Measurements from ENCODE around the gene SAAL1. TPM values are rescaled to one million over a fixed set of nuclear protein-coding genes. Genes with fewer than 3 reads are reported as not detected.

Gene SAAL1
- polyA plus RNA-seq, 1 donor from 2014 or later, result 66.2 TPM

DNA sequence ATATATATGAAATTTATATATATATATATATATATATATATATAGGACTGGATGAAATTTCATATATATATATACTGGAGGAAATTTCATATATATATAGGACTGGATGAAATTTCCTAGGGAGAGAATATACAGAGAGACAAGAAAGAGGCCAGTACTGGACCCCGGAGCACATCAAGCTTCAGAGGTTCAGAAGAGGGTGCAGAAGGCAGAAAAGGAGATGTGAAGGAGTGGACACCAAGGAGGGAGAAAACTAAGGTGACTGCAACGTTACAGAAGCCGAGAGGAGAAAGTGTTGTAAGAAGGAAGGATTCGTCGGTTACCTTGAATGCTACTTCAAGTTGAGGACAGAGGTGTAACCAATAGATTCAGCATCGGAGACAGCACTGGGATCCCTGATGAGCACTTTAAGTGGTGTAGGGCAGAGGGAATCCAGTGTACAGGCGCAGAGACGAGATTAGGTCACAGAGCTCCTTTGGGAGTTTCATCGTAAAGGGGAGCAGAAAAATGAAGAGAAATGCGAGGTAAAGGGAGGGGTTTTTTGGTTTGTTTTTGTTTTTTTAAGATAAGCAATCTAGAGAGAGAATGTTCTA lies 51.3 kb downstream of the SAAL1 start:
- Histone ChIP-seq H3K9me3 (ENCODE audit: low read length) (no peaks in the 10 kb centered on the region), H3K9ac (ENCODE audit: low read length) (no peak overlapping the region), H3K27ac (ENCODE audit: low read length) (no peak overlapping the region), H3K9me2 (ENCODE audit: insufficient read depth, low read length) (no peaks in the 10 kb centered on the region), H3K79me2 (replicated peaks; ENCODE audit: insufficient read depth, low read length) (no peaks in the 10 kb centered on the region), H2AFZ (ENCODE audit: low read depth, low read length) (no peak overlapping the region), H3K4me2 (ENCODE audit: low read length) (no peak overlapping the region), H3K27me3 (ENCODE audit: insufficient read depth, low read depth, low read length) (no peaks in the 10 kb centered on the region), H4K20me1 (ENCODE audit: insufficient read depth) (no peaks in the 10 kb centered on the region), H3K36me3 (ENCODE audit: insufficient read depth, low read length) (no peaks in the 10 kb centered on the region), H3K4me3 (ENCODE audit: low read length) (no peak overlapping the region), H3F3A (ENCODE audit: insufficient read depth, low read length, poor library complexity, severe bottlenecking) (no peaks in the 10 kb centered on the region)
- TF ChIP-seq EZH2 (IDR thresholded peaks at IDR 0.05; ENCODE audit: borderline replicate concordance, insufficient read depth, low read length, poor library complexity, severe bottlenecking) (no peak), SMC3 (conservative IDR thresholded peaks at IDR 0.05; ENCODE audit: poor library complexity) (no peak), RAD21 (conservative IDR thresholded peaks at IDR 0.05) (no peak), POLR2AphosphoS5 (IDR thresholded peaks at IDR 0.05) (no peak), TAF1 (IDR thresholded peaks at IDR 0.05; ENCODE audit: low read depth) (no peak), EP300 (conservative IDR thresholded peaks at IDR 0.05; ENCODE audit: poor library complexity, severe bottlenecking) (no peak), MXI1 (conservative IDR thresholded peaks at IDR 0.05; ENCODE audit: poor library complexity, severe bottlenecking) (no peak)
- TF ChIP-seq, protein P1, sequence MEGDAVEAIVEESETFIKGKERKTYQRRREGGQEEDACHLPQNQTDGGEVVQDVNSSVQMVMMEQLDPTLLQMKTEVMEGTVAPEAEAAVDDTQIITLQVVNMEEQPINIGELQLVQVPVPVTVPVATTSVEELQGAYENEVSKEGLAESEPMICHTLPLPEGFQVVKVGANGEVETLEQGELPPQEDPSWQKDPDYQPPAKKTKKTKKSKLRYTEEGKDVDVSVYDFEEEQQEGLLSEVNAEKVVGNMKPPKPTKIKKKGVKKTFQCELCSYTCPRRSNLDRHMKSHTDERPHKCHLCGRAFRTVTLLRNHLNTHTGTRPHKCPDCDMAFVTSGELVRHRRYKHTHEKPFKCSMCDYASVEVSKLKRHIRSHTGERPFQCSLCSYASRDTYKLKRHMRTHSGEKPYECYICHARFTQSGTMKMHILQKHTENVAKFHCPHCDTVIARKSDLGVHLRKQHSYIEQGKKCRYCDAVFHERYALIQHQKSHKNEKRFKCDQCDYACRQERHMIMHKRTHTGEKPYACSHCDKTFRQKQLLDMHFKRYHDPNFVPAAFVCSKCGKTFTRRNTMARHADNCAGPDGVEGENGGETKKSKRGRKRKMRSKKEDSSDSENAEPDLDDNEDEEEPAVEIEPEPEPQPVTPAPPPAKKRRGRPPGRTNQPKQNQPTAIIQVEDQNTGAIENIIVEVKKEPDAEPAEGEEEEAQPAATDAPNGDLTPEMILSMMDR (IDR thresholded peaks at IDR 0.05; ENCODE audit: poor library complexity, severe bottlenecking), result no peak
- TF ChIP-seq, protein P2, sequence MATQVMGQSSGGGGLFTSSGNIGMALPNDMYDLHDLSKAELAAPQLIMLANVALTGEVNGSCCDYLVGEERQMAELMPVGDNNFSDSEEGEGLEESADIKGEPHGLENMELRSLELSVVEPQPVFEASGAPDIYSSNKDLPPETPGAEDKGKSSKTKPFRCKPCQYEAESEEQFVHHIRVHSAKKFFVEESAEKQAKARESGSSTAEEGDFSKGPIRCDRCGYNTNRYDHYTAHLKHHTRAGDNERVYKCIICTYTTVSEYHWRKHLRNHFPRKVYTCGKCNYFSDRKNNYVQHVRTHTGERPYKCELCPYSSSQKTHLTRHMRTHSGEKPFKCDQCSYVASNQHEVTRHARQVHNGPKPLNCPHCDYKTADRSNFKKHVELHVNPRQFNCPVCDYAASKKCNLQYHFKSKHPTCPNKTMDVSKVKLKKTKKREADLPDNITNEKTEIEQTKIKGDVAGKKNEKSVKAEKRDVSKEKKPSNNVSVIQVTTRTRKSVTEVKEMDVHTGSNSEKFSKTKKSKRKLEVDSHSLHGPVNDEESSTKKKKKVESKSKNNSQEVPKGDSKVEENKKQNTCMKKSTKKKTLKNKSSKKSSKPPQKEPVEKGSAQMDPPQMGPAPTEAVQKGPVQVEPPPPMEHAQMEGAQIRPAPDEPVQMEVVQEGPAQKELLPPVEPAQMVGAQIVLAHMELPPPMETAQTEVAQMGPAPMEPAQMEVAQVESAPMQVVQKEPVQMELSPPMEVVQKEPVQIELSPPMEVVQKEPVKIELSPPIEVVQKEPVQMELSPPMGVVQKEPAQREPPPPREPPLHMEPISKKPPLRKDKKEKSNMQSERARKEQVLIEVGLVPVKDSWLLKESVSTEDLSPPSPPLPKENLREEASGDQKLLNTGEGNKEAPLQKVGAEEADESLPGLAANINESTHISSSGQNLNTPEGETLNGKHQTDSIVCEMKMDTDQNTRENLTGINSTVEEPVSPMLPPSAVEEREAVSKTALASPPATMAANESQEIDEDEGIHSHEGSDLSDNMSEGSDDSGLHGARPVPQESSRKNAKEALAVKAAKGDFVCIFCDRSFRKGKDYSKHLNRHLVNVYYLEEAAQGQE (IDR thresholded peaks at IDR 0.05; ENCODE audit: borderline replicate concordance), result no peak

DNA sequence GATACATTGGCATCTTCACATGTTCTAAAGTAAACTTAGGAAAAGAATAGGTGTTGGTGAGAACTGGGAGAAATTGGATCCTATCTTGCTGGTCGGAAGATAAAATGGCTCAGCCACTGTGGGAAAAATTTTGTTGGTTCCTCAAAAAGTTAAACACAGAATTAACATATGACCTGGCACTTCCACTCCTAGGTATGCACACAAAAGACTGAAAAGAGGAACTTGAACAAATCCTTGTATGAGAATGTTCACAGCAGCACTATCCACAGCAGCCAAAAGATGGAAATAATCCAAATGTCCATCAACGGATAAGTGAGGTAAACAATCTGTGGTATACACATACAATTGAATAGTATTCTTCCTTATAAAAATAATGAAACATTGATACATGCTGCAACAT lies 55.0 kb downstream of the SAAL1 start:
- no peaks in the 10 kb centered on the region for H3K36me3 ChIP-seq (ENCODE audit: insufficient read depth, low read length)
- H3K4me2 ChIP-seq (ENCODE audit: low read length), result no peak overlapping the region
- no peak overlapping the region for H3K9ac ChIP-seq (ENCODE audit: low read length)
- TF ChIP-seq POLR2AphosphoS5 (IDR thresholded peaks at IDR 0.05) (no peak), EZH2 (IDR thresholded peaks at IDR 0.05; ENCODE audit: borderline replicate concordance, insufficient read depth, low read length, poor library complexity, severe bottlenecking) (no peak), TAF1 (IDR thresholded peaks at IDR 0.05; ENCODE audit: low read depth) (no peak), SMC3 (conservative IDR thresholded peaks at IDR 0.05; ENCODE audit: poor library complexity) (no peak)
- TF ChIP-seq, protein P1 (IDR thresholded peaks at IDR 0.05; ENCODE audit: poor library complexity, severe bottlenecking), result no peak
- H3K79me2 ChIP-seq (replicated peaks; ENCODE audit: insufficient read depth, low read length), result no peaks in the 10 kb centered on the region
- H3F3A ChIP-seq (ENCODE audit: insufficient read depth, low read length, poor library complexity, severe bottlenecking), result no peaks in the 10 kb centered on the region
- no peak overlapping the region for H3K4me3 ChIP-seq (ENCODE audit: low read length)
- no peaks in the 10 kb centered on the region for H3K9me2 ChIP-seq (ENCODE audit: insufficient read depth, low read length)
- H3K27ac ChIP-seq (ENCODE audit: low read length), result no peak overlapping the region
- H4K20me1 ChIP-seq (ENCODE audit: insufficient read depth), result no peaks in the 10 kb centered on the region
- H3K27me3 ChIP-seq (ENCODE audit: insufficient read depth, low read depth, low read length), result peaks cover 11% of the 10 kb centered on the region
- no peaks in the 10 kb centered on the region for H3K9me3 ChIP-seq (ENCODE audit: low read length)
- H2AFZ ChIP-seq (ENCODE audit: low read depth, low read length), result no peak overlapping the region
